Measurements from ENCODE around the gene TAF6.

TAF6 gene

GRCh38 chr7:100093925-100094486 is 25.2 kb downstream of the TAF6 start:
- peaks cover 8 to 11% of the 10 kb centered on the region in 2 donors for H3K4me1 ChIP-seq (ENCODE audit: control insufficient read depth in 1 of 2, insufficient read depth in 2 of 2, low read length in 2 of 2)
- no peak overlapping the region for H3K27ac ChIP-seq (ENCODE audit: low read depth, low read length)
- H3K9me3 ChIP-seq (ENCODE audit: control insufficient read depth in 1 of 2, low read length in 2 of 2) = no peaks in the 10 kb centered on the region
- H3K4me3 ChIP-seq (ENCODE audit: low read depth in 1 of 2, low read length in 2 of 2) = no peak overlapping the region
- no peaks in the 10 kb centered on the region for H3K27me3 ChIP-seq (ENCODE audit: control insufficient read depth in 1 of 2, insufficient read depth in 2 of 2, low read length in 2 of 2)
- H3K36me3 ChIP-seq (ENCODE audit: control insufficient read depth in 1 of 2, insufficient read depth in 2 of 2, low read length in 2 of 2) = peaks cover 74 to 84% of the 10 kb centered on the region in 2 donors
- H3K9ac ChIP-seq (ENCODE audit: low read depth in 1 of 2, low read length in 2 of 2) = no peak overlapping the region

- Histone ChIP-seq H3K4me3 (ENCODE audit: low read depth in 1 of 2, low read length in 2 of 2) (no peak overlapping the region), H3K27me3 (ENCODE audit: control insufficient read depth in 1 of 2, insufficient read depth in 2 of 2, low read length in 2 of 2) (no peaks in the 10 kb centered on the region), H3K4me1 (ENCODE audit: control insufficient read depth in 1 of 2, insufficient read depth in 2 of 2, low read length in 2 of 2) (peaks cover 8 to 10% of the 10 kb centered on the region in 2 donors), H3K9ac (ENCODE audit: low read depth in 1 of 2, low read length in 2 of 2) (no peak overlapping the region), H3K9me3 (ENCODE audit: control insufficient read depth in 1 of 2, low read length in 2 of 2) (no peaks in the 10 kb centered on the region), H3K36me3 (ENCODE audit: control insufficient read depth in 1 of 2, insufficient read depth in 2 of 2, low read length in 2 of 2) (peaks cover 69 to 79% of the 10 kb centered on the region in 2 donors), H3K27ac (ENCODE audit: low read depth, low read length) (no peak overlapping the region)
Measured at GRCh38 chr7:100093498-100093897, 25.7 kb downstream of the TAF6 start.

GRCh38 chr7:100093054-100093453 is 26.1 kb downstream of the TAF6 start:
- Histone ChIP-seq H3K9ac (ENCODE audit: low read depth in 1 of 2, low read length in 2 of 2) (no peak overlapping the region), H3K9me3 (ENCODE audit: control insufficient read depth in 1 of 2, low read length in 2 of 2) (no peaks in the 10 kb centered on the region), H3K4me3 (ENCODE audit: low read depth in 1 of 2, low read length in 2 of 2) (no peak overlapping the region), H3K4me1 (ENCODE audit: control insufficient read depth in 1 of 2, insufficient read depth in 2 of 2, low read length in 2 of 2) (peaks cover 13 to 14% of the 10 kb centered on the region in 2 donors), H3K27ac (ENCODE audit: low read depth, low read length) (no peak overlapping the region), H3K27me3 (ENCODE audit: control insufficient read depth in 1 of 2, insufficient read depth in 2 of 2, low read length in 2 of 2) (no peaks in the 10 kb centered on the region), H3K36me3 (ENCODE audit: control insufficient read depth in 1 of 2, insufficient read depth in 2 of 2, low read length in 2 of 2) (peaks cover 64 to 75% of the 10 kb centered on the region in 2 donors)

- Histone ChIP-seq H3K27me3 (ENCODE audit: control insufficient read depth in 1 of 2, insufficient read depth in 2 of 2, low read length in 2 of 2) (no peaks in the 10 kb centered on the region), H3K9me3 (ENCODE audit: control insufficient read depth in 1 of 2, low read length in 2 of 2) (no peaks in the 10 kb centered on the region), H3K4me1 (ENCODE audit: control insufficient read depth in 1 of 2, insufficient read depth in 2 of 2, low read length in 2 of 2) (peaks cover 16 to 17% of the 10 kb centered on the region in 2 donors), H3K4me3 (ENCODE audit: low read depth in 1 of 2, low read length in 2 of 2) (no peak overlapping the region), H3K9ac (ENCODE audit: low read depth in 1 of 2, low read length in 2 of 2) (no peak overlapping the region), H3K36me3 (ENCODE audit: control insufficient read depth in 1 of 2, insufficient read depth in 2 of 2, low read length in 2 of 2) (peaks cover 53 to 63% of the 10 kb centered on the region in 2 donors), H3K27ac (ENCODE audit: low read depth, low read length) (no peak overlapping the region)
Measured at GRCh38 chr7:100091411-100092181, 27.6 kb downstream of the TAF6 start.

GRCh38 chr7:100090527-100091410 is 28.4 kb downstream of the TAF6 start:
- Histone ChIP-seq H3K27me3 (ENCODE audit: control insufficient read depth in 1 of 2, insufficient read depth in 2 of 2, low read length in 2 of 2) (no peaks in the 10 kb centered on the region), H3K4me3 (ENCODE audit: low read depth in 1 of 2, low read length in 2 of 2) (no peak overlapping the region), H3K36me3 (ENCODE audit: control insufficient read depth in 1 of 2, insufficient read depth in 2 of 2, low read length in 2 of 2) (peaks cover 48 to 54% of the 10 kb centered on the region in 2 donors), H3K9ac (ENCODE audit: low read depth in 1 of 2, low read length in 2 of 2) (no peak overlapping the region), H3K9me3 (ENCODE audit: control insufficient read depth in 1 of 2, low read length in 2 of 2) (no peaks in the 10 kb centered on the region), H3K27ac (ENCODE audit: low read depth, low read length) (no peak overlapping the region), H3K4me1 (ENCODE audit: control insufficient read depth in 1 of 2, insufficient read depth in 2 of 2, low read length in 2 of 2) (peaks cover 16 to 17% of the 10 kb centered on the region in 2 donors)

- peak overlapping the region; percentile 75 to 91 for H3K9ac ChIP-seq (ENCODE audit: low read depth in 1 of 2, low read length in 2 of 2)
- H3K36me3 ChIP-seq (ENCODE audit: control insufficient read depth in 1 of 2, insufficient read depth in 2 of 2, low read length in 2 of 2) = peaks cover 40 to 43% of the 10 kb centered on the region in 2 donors
- H3K27me3 ChIP-seq (ENCODE audit: control insufficient read depth in 1 of 2, insufficient read depth in 2 of 2, low read length in 2 of 2) = no peaks in the 10 kb centered on the region
- H3K4me3 ChIP-seq (ENCODE audit: low read depth in 1 of 2, low read length in 2 of 2) = peak overlapping the region; percentile 95 to 98
- H3K27ac ChIP-seq (ENCODE audit: low read depth, low read length) = no peak overlapping the region
- H3K9me3 ChIP-seq (ENCODE audit: control insufficient read depth in 1 of 2, low read length in 2 of 2) = no peaks in the 10 kb centered on the region
- peaks cover 16 to 17% of the 10 kb centered on the region in 2 donors for H3K4me1 ChIP-seq (ENCODE audit: control insufficient read depth in 1 of 2, insufficient read depth in 2 of 2, low read length in 2 of 2)
Measured at GRCh38 chr7:100089458-100090196, 29.5 kb downstream of the TAF6 start.

- Histone ChIP-seq H3K4me3 (ENCODE audit: low read depth in 1 of 2, low read length in 2 of 2) (peak within 1 kb of the TSS; percentile 95 to 98), H3K9me3 (ENCODE audit: control insufficient read depth in 1 of 2, low read length in 2 of 2) (no peaks in the 10 kb centered on the region), H3K36me3 (ENCODE audit: control insufficient read depth in 1 of 2, insufficient read depth in 2 of 2, low read length in 2 of 2) (peaks cover 32 to 36% of the 10 kb centered on the region in 2 donors)
Measured at GRCh38 chr7:100088621-100089457, 30.3 kb downstream of the TAF6 start, which contains the start of gene COPS6. Gene COPS6, plus strand, starts transcription at chr7:100088969. Its CDS starts 22 bp downstream, at chr7:100088991.

GRCh38 chr7:100088095-100088620 is 31.0 kb downstream of the TAF6 start:
- peaks cover 16 to 17% of the 10 kb centered on the region in 2 donors for H3K4me1 ChIP-seq (ENCODE audit: control insufficient read depth in 1 of 2, insufficient read depth in 2 of 2, low read length in 2 of 2)
- peak overlapping the region; percentile 95 to 98 for H3K4me3 ChIP-seq (ENCODE audit: low read depth in 1 of 2, low read length in 2 of 2)
- H3K36me3 ChIP-seq (ENCODE audit: control insufficient read depth in 1 of 2, insufficient read depth in 2 of 2, low read length in 2 of 2) = peaks cover 26 to 29% of the 10 kb centered on the region in 2 donors
- no peaks in the 10 kb centered on the region for H3K27me3 ChIP-seq (ENCODE audit: control insufficient read depth in 1 of 2, insufficient read depth in 2 of 2, low read length in 2 of 2)
- H3K27ac ChIP-seq (ENCODE audit: low read depth, low read length) = no peak overlapping the region
- H3K9me3 ChIP-seq (ENCODE audit: control insufficient read depth in 1 of 2, low read length in 2 of 2) = no peaks in the 10 kb centered on the region
- H3K9ac ChIP-seq (ENCODE audit: low read depth in 1 of 2, low read length in 2 of 2) = peak overlapping the region; percentile 65 to 75

More at GRCh38 chr7:100088621-100089457, 30.3 kb downstream of the TAF6 start, which contains the start of gene COPS6:
- H3K27me3 ChIP-seq (ENCODE audit: control insufficient read depth in 1 of 2, insufficient read depth in 2 of 2, low read length in 2 of 2) = no peaks in the 10 kb centered on the region
- peaks cover 16 to 17% of the 10 kb centered on the region in 2 donors for H3K4me1 ChIP-seq (ENCODE audit: control insufficient read depth in 1 of 2, insufficient read depth in 2 of 2, low read length in 2 of 2)
- peak within 1 kb of the TSS; percentile 75 to 91 for H3K9ac ChIP-seq (ENCODE audit: low read depth in 1 of 2, low read length in 2 of 2)
- H3K27ac ChIP-seq (ENCODE audit: low read depth, low read length) = peak within 1 kb of the TSS; percentile 41

Measured in duodenal mucosa (tissue), 2 donors.